Chondrocyte (in vitro differentiated cells): Measurements from ENCODE around the gene GRM8. TPM values are rescaled to one million over a fixed set of nuclear protein-coding genes. Genes with fewer than 3 reads are reported as not detected.

Experiments
- DNase-seq: peaks from one replicate; pipeline ENCODE4 v3.0.0; 2021; ENCODE audit warnings: mixed read lengths, low spot score
- H3K27ac Mint-ChIP-seq: one replicate; pipeline ENCODE4 v1.8.0; 2021; ENCODE audit warnings: mild to moderate bottlenecking, moderate library complexity, mixed read lengths; ENCODE audit not compliant: unreplicated experiment
- H3K27me3 Mint-ChIP-seq: 2 replicates; pipeline ENCODE4 v1.8.0; 2021; ENCODE audit warnings: low read depth, mixed read lengths
- H3K36me3 Mint-ChIP-seq: 2 replicates; pipeline ENCODE4 v1.8.0; 2021; ENCODE audit warnings: low read depth, mixed read lengths
- H3K4me1 Mint-ChIP-seq: 2 replicates; pipeline ENCODE4 v1.8.0; 2021; ENCODE audit warnings: low read depth, mild to moderate bottlenecking, mixed read lengths
- H3K4me3 Mint-ChIP-seq: one replicate; pipeline ENCODE4 v1.8.0; 2021; ENCODE audit warnings: mild to moderate bottlenecking, moderate library complexity, mixed read lengths; ENCODE audit not compliant: unreplicated experiment
- H3K9me3 Mint-ChIP-seq: 2 replicates; pipeline ENCODE4 v1.8.0; 2021; ENCODE audit warnings: low read depth, mixed read lengths
- total RNA-seq: library from RNA; stranded (reverse); gene quantifications from 3 replicates; pipeline ENCODE4 v1.2.1, GENCODE V29; 2021
- TF ChIP-seq, protein P1 (sequence below): fragments of 200-600 bp; sonication (generic); IDR thresholded peaks from 2 replicates; pipeline ENCODE4 v1.5.0; 2021; ENCODE audit warnings: antibody characterized with exemption, mild to moderate bottlenecking, moderate library complexity

Gene GRM8
- total RNA-seq, 1 donor from 2014 or later: not detected

DNA sequence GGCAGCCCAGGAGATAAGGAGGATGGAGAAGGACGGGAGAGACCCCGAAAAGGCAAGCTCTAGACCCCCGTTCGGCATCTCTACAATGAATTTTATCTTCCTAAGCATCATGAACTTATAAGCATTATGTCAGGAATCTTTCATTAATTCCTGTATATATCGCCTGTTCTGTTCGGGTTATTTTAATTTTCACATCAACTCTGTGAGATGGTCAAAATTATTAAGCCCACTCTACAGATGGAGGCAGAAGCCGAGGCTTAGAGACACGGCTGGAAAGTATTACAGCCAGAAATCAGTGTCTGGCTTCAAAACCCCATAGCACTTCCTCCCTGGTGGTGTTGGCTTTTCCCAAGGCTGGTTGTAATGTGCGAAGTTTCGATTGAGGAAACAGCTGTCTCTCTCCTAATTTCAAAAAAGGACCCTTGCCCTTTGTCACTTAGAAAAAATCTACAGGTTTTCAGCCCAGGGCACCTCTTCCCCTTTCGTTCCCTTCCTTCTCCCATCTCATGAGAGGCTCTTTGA, 1.5 kb upstream of the GRM8 start:
- peak overlapping the region; percentile 87 for H3K4me3 Mint-ChIP-seq
- H3K9me3 Mint-ChIP-seq: no peaks in the 10 kb centered on the region
- no peaks in the 10 kb centered on the region for H3K36me3 Mint-ChIP-seq
- TF ChIP-seq, protein P1, sequence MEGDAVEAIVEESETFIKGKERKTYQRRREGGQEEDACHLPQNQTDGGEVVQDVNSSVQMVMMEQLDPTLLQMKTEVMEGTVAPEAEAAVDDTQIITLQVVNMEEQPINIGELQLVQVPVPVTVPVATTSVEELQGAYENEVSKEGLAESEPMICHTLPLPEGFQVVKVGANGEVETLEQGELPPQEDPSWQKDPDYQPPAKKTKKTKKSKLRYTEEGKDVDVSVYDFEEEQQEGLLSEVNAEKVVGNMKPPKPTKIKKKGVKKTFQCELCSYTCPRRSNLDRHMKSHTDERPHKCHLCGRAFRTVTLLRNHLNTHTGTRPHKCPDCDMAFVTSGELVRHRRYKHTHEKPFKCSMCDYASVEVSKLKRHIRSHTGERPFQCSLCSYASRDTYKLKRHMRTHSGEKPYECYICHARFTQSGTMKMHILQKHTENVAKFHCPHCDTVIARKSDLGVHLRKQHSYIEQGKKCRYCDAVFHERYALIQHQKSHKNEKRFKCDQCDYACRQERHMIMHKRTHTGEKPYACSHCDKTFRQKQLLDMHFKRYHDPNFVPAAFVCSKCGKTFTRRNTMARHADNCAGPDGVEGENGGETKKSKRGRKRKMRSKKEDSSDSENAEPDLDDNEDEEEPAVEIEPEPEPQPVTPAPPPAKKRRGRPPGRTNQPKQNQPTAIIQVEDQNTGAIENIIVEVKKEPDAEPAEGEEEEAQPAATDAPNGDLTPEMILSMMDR: peak; percentile 58
- DNase-seq: no peak
- no peak overlapping the region for H3K27ac Mint-ChIP-seq
- peaks cover 10% of the 10 kb centered on the region for H3K4me1 Mint-ChIP-seq
- H3K27me3 Mint-ChIP-seq: peaks cover 65% of the 10 kb centered on the region

DNA sequence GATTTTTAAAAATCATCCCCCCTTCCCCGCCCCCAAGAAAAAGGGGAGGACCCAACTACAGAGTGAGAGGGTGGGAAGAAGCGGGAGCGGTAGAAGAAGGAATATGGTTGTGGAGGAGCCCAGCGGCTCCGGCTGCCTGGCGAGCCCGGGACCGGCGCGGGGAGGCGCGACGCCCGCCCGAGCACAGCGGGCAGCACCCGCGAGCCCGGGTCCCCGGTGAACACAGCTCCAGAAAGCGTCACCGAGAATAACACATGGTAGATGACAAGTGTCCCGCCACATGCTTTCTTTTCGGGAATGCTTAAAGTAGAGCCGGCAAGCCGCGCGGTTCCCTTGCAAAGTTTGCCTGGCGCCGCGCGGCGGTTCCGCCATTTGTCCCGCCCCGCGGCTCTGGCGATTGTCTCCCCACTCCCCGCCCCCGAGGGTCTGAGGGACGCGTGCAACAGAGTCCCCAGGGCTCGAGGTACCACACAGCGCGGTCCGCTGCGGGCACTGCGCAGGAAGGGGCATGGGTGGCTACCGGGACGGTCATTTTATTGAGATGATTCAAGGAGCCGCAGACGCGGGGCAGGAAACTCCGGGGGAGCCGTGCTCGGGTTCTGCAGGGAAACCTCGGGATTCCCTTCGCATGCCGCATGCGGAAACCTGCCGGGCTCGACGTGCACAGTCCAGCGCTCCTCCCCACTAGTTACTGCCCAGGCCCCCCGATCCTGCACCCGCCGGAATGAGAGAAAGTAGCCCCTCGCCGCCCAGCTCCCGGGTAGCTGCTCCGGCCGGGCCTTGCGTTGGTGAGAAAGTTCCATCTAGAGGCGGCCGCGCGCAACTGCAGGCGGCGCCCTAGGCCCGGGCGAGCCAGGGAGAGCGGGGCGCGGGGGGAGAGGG, 781 bp upstream of the GRM8 start:
- Mint-ChIP-seq H3K9me3 (no peaks in the 10 kb centered on the region), H3K4me1 (peaks cover 10% of the 10 kb centered on the region), H3K4me3 (peak overlapping the region; percentile 87), H3K36me3 (no peaks in the 10 kb centered on the region), H3K27me3 (peaks cover 70% of the 10 kb centered on the region), H3K27ac (peak overlapping the region; percentile 15)
- TF ChIP-seq, protein P1: peak; percentile 92
- peak; percentile 86 for DNase-seq

DNA sequence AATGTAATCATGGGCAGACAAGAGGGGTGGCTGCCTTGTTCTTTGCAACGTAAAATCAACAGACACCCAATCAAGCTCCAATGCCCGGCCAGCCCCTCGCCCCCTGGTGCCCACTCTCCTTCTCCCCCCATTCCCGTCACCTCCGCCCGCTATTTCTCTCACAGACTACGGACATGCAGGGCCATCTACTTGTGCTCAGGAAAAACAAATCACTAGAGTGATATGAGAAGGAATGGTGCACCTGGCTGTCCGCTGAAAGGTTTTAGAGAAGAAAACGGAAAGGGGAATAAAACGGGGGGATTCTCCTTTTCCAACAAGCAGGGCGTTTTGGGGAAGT, 396 bp downstream of the GRM8 start:
- H3K27me3 Mint-ChIP-seq: peaks cover 72% of the 10 kb centered on the region
- DNase-seq: no peak
- no peaks in the 10 kb centered on the region for H3K9me3 Mint-ChIP-seq
- no peaks in the 10 kb centered on the region for H3K36me3 Mint-ChIP-seq
- peak overlapping the region; percentile 87 for H3K4me3 Mint-ChIP-seq
- peaks cover 10% of the 10 kb centered on the region for H3K4me1 Mint-ChIP-seq
- H3K27ac Mint-ChIP-seq: no peak overlapping the region
- TF ChIP-seq, protein P1: no peak

DNA sequence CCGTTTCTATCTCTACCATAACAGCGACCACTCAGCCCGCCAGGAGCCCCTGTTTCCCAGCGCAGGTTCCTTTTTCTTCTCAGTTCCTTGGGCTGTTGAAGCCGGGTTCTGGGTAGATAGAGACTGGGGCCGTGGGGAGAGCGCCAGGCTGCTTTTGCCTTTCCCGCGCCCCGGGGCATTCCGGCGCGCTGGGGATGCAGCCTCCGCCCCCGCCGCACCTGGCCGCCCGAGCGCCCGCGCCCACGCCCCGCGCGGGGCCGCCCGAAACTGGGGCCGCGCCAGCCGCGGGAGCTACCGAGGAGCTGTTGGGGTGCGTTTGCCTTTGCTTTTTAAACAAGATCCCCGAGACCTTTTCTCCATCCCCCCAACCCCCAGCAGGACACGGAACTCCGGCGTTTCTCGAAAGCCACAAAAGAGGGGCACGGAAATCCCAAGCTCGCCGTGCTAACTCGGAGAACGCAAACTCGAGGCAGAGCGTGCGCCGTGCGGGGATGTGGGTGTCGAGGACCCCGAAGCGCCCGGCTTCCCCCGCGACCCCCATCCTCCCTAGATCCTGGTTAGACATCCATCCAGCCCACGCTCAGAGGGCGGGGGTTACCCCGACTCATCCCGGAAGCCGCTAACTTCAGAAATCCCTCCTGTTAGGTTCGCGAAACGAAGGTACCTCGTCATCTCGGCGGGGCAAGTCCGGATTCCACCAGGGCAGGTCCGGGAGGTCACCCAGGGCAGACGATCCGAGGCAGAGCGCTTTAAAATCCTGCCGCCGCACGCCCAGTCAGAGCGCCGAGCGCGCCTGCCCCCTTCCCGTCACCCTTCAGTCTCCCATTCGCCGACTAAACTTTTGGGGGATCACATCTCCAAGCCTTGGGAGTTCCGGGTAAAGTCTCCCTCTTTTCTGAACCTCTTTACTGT, 1.0 kb downstream of the GRM8 start:
- H3K27me3 Mint-ChIP-seq: peaks cover 73% of the 10 kb centered on the region

More for the DNA sequence above, 1.0 kb downstream of the GRM8 start:
- no peaks in the 10 kb centered on the region for H3K9me3 Mint-ChIP-seq
- H3K4me1 Mint-ChIP-seq: peaks cover 10% of the 10 kb centered on the region
- TF ChIP-seq, protein P1: no peak
- H3K27ac Mint-ChIP-seq: no peak overlapping the region
- no peak for DNase-seq
- H3K4me3 Mint-ChIP-seq: peak overlapping the region; percentile 87
- no peaks in the 10 kb centered on the region for H3K36me3 Mint-ChIP-seq
